Smooth muscle cell (in vitro differentiated cells): ENCODE measurements around the gene SMG6. TPM values are rescaled to one million over a fixed set of nuclear protein-coding genes. Genes with fewer than 3 reads are reported as not detected.

Experiments used
- DNase-seq: peaks from one replicate; lab custom pipeline; 2025; ENCODE audit not compliant: unreplicated experiment; lab: John Stamatoyannopoulos, UW
- H2AFZ ChIP-seq: fragments of 200-600 bp; sonication (generic); 2 replicates; pipeline ENCODE4 v1.6.0; 2016; ENCODE audit warnings: antibody characterized with exemption, low read depth, mild to moderate bottlenecking
- H3F3A ChIP-seq: fragments of 200-600 bp; sonication (generic); 2 replicates; pipeline ENCODE4 v1.6.0; 2017; ENCODE audit warnings: antibody characterized with exemption, low read depth
- H3K27ac ChIP-seq: fragments of 200-600 bp; sonication (generic); 2 replicates; pipeline ENCODE4 v1.5.1; 2016; ENCODE audit warnings: low read depth, mild to moderate bottlenecking
- H3K27me3 ChIP-seq: fragments of 200-600 bp; sonication (generic); 2 replicates; pipeline ENCODE4 v1.6.1; 2016; ENCODE audit warnings: low read depth, mild to moderate bottlenecking
- H3K36me3 ChIP-seq: fragments of 200-600 bp; sonication (generic); 2 replicates; pipeline ENCODE4 v1.5.1; 2016; ENCODE audit warnings: low read depth
- H3K4me1 ChIP-seq: fragments of 200-600 bp; sonication (generic); 2 replicates; pipeline ENCODE4 v1.5.1; 2016; ENCODE audit warnings: low read depth
- H3K4me2 ChIP-seq: fragments of 200-600 bp; sonication (generic); 2 replicates; pipeline ENCODE4 v1.6.0; 2016; ENCODE audit warnings: mild to moderate bottlenecking
- H3K4me3 ChIP-seq: fragments of 200-600 bp; sonication (generic); 2 replicates; pipeline ENCODE4 v1.5.1; 2016; ENCODE audit warnings: mild to moderate bottlenecking
- H3K79me2 ChIP-seq: fragments of 200-600 bp; sonication (generic); 2 replicates; pipeline ENCODE4 v1.6.0; 2016; ENCODE audit warnings: low read depth, mild to moderate bottlenecking
- H3K9ac ChIP-seq: fragments of 200-600 bp; sonication (generic); 2 replicates; pipeline ENCODE4 v1.6.0; 2016; ENCODE audit warnings: low read depth
- H3K9me3 ChIP-seq: fragments of 200-600 bp; sonication (generic); replicated peaks from 2 replicates; pipeline ENCODE4 v1.5.1; 2016; ENCODE audit warnings: low read depth
- H4K20me1 ChIP-seq: fragments of 200-600 bp; sonication (generic); 2 replicates; pipeline ENCODE4 v1.6.0; 2016; ENCODE audit warnings: low read depth
- WGBS: methylation state at CpG from one replicate; pipeline ENCODE4 v1.1.7; 2016; ENCODE audit warnings: low lambda C conversion rate; 5-methylcytosine and 5-hydroxymethylcytosine counted together
- polyA plus RNA-seq: library from polyadenylated mRNA; unstranded; fragments of >200 nt; fragmentation: Nextera tagmentation; extraction: Ambion mirVana; gene quantifications from 2 replicates; pipeline ENCODE4 v1.2.1, GENCODE V29; 2016
- total RNA-seq: library from RNA; depleted of rRNA; stranded (reverse); fragments of >200 nt; gene quantifications from 2 replicates; pipeline ENCODE4 v1.2.3, GENCODE V29; 2014
- TF ChIP-seq, protein P1 (sequence below): fragments of 200-600 bp; sonication (generic); IDR thresholded peaks from 2 replicates; pipeline ENCODE4 v1.5.1; 2017; ENCODE audit warnings: borderline replicate concordance, mild to moderate bottlenecking, antibody characterized with exemption; ENCODE audit not compliant: insufficient read depth, poor library complexity, severe bottlenecking

Gene SMG6
- total and polyA plus RNA-seq, 2 experiments from 2014 or later: 10.6 to 21.4 TPM

DNA sequence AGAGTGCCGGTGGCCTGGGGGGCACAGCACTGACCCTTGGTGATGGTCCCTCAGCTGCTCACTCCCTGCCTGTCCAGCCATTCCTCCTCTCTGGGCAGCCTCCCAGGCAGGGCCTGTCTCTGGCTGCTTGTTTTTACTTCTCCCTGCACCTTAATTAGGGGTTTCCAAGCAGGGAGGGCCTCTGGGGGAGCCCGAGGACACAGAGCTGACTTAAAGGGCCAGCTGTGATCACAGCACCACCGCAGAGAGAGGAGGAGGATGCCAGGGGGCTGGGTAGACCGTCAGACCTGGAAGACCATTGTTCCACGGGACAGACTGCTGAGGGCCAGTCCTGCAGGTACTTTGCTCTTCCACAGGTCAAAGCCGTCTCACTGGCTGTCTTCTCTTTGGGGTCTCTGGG, 274.8 kb downstream of the SMG6 start:
- no peak for DNase-seq
- no peaks in the 10 kb centered on the region for H3K36me3 ChIP-seq
- H3K9me3 ChIP-seq: no peaks in the 10 kb centered on the region
- no peak overlapping the region for H3K4me2 ChIP-seq
- TF ChIP-seq, protein P1, sequence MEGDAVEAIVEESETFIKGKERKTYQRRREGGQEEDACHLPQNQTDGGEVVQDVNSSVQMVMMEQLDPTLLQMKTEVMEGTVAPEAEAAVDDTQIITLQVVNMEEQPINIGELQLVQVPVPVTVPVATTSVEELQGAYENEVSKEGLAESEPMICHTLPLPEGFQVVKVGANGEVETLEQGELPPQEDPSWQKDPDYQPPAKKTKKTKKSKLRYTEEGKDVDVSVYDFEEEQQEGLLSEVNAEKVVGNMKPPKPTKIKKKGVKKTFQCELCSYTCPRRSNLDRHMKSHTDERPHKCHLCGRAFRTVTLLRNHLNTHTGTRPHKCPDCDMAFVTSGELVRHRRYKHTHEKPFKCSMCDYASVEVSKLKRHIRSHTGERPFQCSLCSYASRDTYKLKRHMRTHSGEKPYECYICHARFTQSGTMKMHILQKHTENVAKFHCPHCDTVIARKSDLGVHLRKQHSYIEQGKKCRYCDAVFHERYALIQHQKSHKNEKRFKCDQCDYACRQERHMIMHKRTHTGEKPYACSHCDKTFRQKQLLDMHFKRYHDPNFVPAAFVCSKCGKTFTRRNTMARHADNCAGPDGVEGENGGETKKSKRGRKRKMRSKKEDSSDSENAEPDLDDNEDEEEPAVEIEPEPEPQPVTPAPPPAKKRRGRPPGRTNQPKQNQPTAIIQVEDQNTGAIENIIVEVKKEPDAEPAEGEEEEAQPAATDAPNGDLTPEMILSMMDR: no peak
- H3K27ac ChIP-seq: no peak overlapping the region
- peaks cover 35% of the 10 kb centered on the region for H3K27me3 ChIP-seq
- no peaks in the 10 kb centered on the region for H3F3A ChIP-seq
- WGBS: 64% methylated on average over 6 of the region's 6 CpGs
- no peak overlapping the region for H3K9ac ChIP-seq
- H3K79me2 ChIP-seq: peaks cover 14% of the 10 kb centered on the region
- no peaks in the 10 kb centered on the region for H4K20me1 ChIP-seq
- H3K4me1 ChIP-seq: peaks cover 23% of the 10 kb centered on the region
- H2AFZ ChIP-seq: no peak overlapping the region
- no peak overlapping the region for H3K4me3 ChIP-seq

DNA sequence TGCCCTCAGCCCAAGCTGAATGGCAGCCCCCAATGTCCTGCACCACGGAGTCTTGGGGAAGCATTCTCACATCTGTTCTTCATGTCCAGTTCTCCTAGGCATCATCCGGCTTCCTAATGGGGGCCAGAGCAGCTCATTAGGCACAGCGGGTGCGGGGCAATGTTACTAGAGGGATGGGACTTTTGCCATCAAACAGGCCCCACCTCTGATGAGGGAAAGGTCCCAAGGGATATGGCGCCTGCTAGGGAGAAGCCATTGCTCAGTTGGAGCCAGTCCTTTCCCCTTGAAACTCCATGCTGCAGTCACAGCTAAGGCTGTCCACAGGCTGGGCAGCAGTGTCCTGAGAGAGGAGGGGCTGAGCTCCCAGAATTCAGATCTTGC, 275.4 kb downstream of the SMG6 start:
- TF ChIP-seq, protein P1: no peak
- peaks cover 40% of the 10 kb centered on the region for H3K27me3 ChIP-seq
- H3K4me1 ChIP-seq: peaks cover 26% of the 10 kb centered on the region
- H3K36me3 ChIP-seq: no peaks in the 10 kb centered on the region
- no peak overlapping the region for H3K27ac ChIP-seq
- H3F3A ChIP-seq: no peaks in the 10 kb centered on the region
- H3K9me3 ChIP-seq: no peaks in the 10 kb centered on the region
- H3K9ac ChIP-seq: no peak overlapping the region
- peaks cover 14% of the 10 kb centered on the region for H3K79me2 ChIP-seq
- 90% methylated on average over 5 of the region's 5 CpGs for WGBS
- no peak overlapping the region for H3K4me2 ChIP-seq
- H4K20me1 ChIP-seq: no peaks in the 10 kb centered on the region
- no peak overlapping the region for H3K4me3 ChIP-seq
- H2AFZ ChIP-seq: no peak overlapping the region
- DNase-seq: no peak

DNA sequence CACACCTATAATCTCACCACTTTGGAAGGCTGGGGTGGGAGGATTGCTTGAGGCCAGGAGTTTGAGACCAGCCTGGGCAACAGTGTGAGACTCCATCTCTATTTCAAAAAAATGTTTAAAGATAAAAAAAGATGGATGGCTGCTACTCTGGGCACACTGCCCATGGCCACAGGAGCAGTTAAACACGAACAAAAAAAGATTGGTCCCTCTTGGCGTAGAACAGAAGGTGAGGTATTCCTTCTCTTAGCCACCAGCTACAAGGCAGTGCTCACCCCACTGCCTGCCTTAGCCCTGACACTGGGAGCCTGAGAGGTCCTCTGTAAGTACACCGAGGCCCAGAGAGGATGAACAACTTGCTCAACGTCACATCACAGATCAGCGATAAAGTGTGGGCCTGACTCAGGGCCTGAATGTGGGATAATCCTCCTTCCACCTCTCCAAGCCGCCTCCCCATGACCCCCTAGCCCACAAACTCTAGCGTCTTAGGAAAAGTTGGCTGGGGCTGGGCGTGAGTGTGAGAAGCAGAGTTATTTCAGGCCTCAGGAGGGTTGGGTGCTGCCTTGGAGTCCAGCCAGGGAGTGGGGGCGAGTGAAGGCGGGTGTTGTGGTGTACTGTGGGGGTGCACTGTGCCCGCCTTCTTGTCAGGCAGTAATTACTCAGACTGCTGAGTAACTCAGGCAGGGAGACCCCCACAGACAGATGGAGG, 275.9 kb downstream of the SMG6 start:
- no peak overlapping the region for H2AFZ ChIP-seq
- DNase-seq: no peak
- H3K79me2 ChIP-seq: peaks cover 14% of the 10 kb centered on the region
- no peak overlapping the region for H3K4me3 ChIP-seq
- no peaks in the 10 kb centered on the region for H4K20me1 ChIP-seq
- no peaks in the 10 kb centered on the region for H3K36me3 ChIP-seq
- H3K9ac ChIP-seq: no peak overlapping the region
- no peak overlapping the region for H3K27ac ChIP-seq
- H3K4me1 ChIP-seq: peaks cover 26% of the 10 kb centered on the region
- H3K4me2 ChIP-seq: no peak overlapping the region
- H3K27me3 ChIP-seq: peaks cover 46% of the 10 kb centered on the region
- no peaks in the 10 kb centered on the region for H3F3A ChIP-seq
- H3K9me3 ChIP-seq: no peaks in the 10 kb centered on the region
- WGBS: 81% methylated on average over 11 of the region's 11 CpGs
- TF ChIP-seq, protein P1: no peak
